ENCODE measurements around the gene RASL10A. TPM values are rescaled to one million over a fixed set of nuclear protein-coding genes. Genes with fewer than 3 reads are reported as not detected.
A peak's percentile ranks its signal among the peaks of the same experiment; 100 is the strongest.

RASL10A gene
- total and polyA plus RNA-seq, 9 of the 15 experiments (the other 6 are each of a cell fraction or from before 2014, with no cell fraction given), result 0.17 to 1.2 (median 0.45) TPM; not detected in 3

DNA sequence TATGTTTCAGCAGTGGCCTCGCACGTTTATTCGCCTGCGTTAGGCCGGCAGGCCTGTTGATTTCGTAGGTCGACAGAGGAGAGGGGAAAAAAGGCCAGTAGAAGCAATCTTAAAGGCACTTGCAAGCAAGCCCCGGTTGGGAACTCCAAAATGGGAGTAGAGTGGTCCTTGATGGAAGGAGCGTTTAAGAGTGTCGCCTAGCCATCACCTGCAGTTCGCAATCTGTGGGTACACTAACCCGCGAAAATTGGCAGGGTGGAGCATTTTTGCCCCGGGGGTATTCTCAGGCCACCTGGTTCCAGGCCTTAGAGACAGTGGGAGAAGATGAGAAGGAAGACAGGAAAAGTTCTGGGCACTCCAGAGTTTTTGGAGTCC, 46.3 kb downstream of the RASL10A start:
- Histone ChIP-seq H3K27ac (ENCODE audit: extremely low read depth, low read depth, low read length) (peak overlapping the region; percentile 100), H3K9me1 (ENCODE audit: control insufficient read depth, insufficient read depth, low read length) (peaks cover 6% of the 10 kb centered on the region), H3K36me3 (ENCODE audit: control insufficient read depth, insufficient read depth, low read length) (peaks cover 76% of the 10 kb centered on the region), H3K27me3 (ENCODE audit: control insufficient read depth in 2 of 2, insufficient read depth in 2 of 2, low read length in 2 of 2) (no peaks in the 10 kb centered on the region), H3K4me3 (peak overlapping the region; percentile 91), H3K79me2 (ENCODE audit: control insufficient read depth, insufficient read depth, low read length) (peaks cover 87% of the 10 kb centered on the region), H4K20me1 (replicated peaks; ENCODE audit: control insufficient read depth, insufficient read depth, low read length) (peaks cover 43% of the 10 kb centered on the region), H3K4me2 (ENCODE audit: insufficient read depth, low read length) (peak overlapping the region; percentile 96), H3K9ac (ENCODE audit: insufficient read depth in 1 of 2, low read depth in 2 of 2, low read length in 2 of 2) (peak overlapping the region; percentile 100), H3K4me1 (replicated peaks in 1 of 2; ENCODE audit: control insufficient read depth in 2 of 2, insufficient read depth in 2 of 2, low read length in 2 of 2) (peaks cover 17 to 31% of the 10 kb centered on the region in 2 experiments; a peak in 4 of 5 replicates), H2AFZ (ENCODE audit: low read depth, low read length) (no peak overlapping the region), H3K9me3 (replicated peaks; ENCODE audit: control insufficient read depth, insufficient read depth, low read depth, low read length) (no peaks in the 10 kb centered on the region)
- intact Hi-C loops (cut with micrococcal nuclease), result loop anchor here (10.0 kb wide), 1 partner anchor 384 kb away; the partner anchor contains the start of gene ZNRF3
- ATAC-seq (no peak), FAIRE-seq (peak; percentile 23), DNase-seq (ENCODE audit: extremely low read depth in 1 of 4, low spot score in 3 of 4) (no peak)
- BruUV-seq (replicated peaks), result no TSS peak
- CTCF ChIA-PET (ENCODE audit: low intra/inter-chr PET ratio), result no interaction called here
- POLR2A ChIA-PET, result interaction anchor here (0.9 to 2.6 kb wide), 5 partner anchors 11 to 469 kb away, joined by 3 to 10 read pairs (median 5); partner anchors contain the start of gene XBP1
- 0% methylated on average over 14 of the region's 14 CpGs for WGBS (ENCODE audit: insufficient coverage, low coverage, missing lambda C conversion rate)
- in situ Hi-C loops (cut with MboI), result no loop called here
- TF ChIP-seq ARID2 (IDR thresholded peaks at IDR 0.05) (no peak), ZNF699 (CRISPR knock-in tag; IDR thresholded peaks at IDR 0.05; ENCODE audit: insufficient replicate concordance) (no peak), POLR2AphosphoS5 (IDR thresholded peaks at IDR 0.05; ENCODE audit: control insufficient read depth, insufficient read depth, low read depth, low read length) (no peak), PML (IDR thresholded peaks at IDR 0.05; ENCODE audit: low read length) (no peak), ZNF830 (CRISPR knock-in tag; IDR thresholded peaks at IDR 0.05) (no peak), CCNT2 (IDR thresholded peaks at IDR 0.05; ENCODE audit: borderline replicate concordance, extremely low read depth, insufficient read length, low read depth, low read length) (no peak), SIX5 (IDR thresholded peaks at IDR 0.05; ENCODE audit: borderline replicate concordance in 1 of 2, insufficient read depth in 1 of 2, low read depth in 1 of 2, low read length in 2 of 2) (no peak), POLR2B (IDR thresholded peaks at IDR 0.05; ENCODE audit: low read depth, partially characterized antibody) (no peak), ADNP (tag; IDR thresholded peaks at IDR 0.05) (no peak), COPS2 (conservative IDR thresholded peaks at IDR 0.05) (no peak)
- TF ChIP-seq, protein P1, sequence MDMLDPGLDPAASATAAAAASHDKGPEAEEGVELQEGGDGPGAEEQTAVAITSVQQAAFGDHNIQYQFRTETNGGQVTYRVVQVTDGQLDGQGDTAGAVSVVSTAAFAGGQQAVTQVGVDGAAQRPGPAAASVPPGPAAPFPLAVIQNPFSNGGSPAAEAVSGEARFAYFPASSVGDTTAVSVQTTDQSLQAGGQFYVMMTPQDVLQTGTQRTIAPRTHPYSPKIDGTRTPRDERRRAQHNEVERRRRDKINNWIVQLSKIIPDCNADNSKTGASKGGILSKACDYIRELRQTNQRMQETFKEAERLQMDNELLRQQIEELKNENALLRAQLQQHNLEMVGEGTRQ (CRISPR knock-in tag; IDR thresholded peaks at IDR 0.05), result no peak
- TF ChIP-seq, protein P2, sequence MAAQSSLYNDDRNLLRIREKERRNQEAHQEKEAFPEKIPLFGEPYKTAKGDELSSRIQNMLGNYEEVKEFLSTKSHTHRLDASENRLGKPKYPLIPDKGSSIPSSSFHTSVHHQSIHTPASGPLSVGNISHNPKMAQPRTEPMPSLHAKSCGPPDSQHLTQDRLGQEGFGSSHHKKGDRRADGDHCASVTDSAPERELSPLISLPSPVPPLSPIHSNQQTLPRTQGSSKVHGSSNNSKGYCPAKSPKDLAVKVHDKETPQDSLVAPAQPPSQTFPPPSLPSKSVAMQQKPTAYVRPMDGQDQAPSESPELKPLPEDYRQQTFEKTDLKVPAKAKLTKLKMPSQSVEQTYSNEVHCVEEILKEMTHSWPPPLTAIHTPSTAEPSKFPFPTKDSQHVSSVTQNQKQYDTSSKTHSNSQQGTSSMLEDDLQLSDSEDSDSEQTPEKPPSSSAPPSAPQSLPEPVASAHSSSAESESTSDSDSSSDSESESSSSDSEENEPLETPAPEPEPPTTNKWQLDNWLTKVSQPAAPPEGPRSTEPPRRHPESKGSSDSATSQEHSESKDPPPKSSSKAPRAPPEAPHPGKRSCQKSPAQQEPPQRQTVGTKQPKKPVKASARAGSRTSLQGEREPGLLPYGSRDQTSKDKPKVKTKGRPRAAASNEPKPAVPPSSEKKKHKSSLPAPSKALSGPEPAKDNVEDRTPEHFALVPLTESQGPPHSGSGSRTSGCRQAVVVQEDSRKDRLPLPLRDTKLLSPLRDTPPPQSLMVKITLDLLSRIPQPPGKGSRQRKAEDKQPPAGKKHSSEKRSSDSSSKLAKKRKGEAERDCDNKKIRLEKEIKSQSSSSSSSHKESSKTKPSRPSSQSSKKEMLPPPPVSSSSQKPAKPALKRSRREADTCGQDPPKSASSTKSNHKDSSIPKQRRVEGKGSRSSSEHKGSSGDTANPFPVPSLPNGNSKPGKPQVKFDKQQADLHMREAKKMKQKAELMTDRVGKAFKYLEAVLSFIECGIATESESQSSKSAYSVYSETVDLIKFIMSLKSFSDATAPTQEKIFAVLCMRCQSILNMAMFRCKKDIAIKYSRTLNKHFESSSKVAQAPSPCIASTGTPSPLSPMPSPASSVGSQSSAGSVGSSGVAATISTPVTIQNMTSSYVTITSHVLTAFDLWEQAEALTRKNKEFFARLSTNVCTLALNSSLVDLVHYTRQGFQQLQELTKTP (IDR thresholded peaks at IDR 0.05; ENCODE audit: low read depth in 1 of 2, partially characterized antibody in 2 of 2), result no peak
- TF ChIP-seq, protein P3, sequence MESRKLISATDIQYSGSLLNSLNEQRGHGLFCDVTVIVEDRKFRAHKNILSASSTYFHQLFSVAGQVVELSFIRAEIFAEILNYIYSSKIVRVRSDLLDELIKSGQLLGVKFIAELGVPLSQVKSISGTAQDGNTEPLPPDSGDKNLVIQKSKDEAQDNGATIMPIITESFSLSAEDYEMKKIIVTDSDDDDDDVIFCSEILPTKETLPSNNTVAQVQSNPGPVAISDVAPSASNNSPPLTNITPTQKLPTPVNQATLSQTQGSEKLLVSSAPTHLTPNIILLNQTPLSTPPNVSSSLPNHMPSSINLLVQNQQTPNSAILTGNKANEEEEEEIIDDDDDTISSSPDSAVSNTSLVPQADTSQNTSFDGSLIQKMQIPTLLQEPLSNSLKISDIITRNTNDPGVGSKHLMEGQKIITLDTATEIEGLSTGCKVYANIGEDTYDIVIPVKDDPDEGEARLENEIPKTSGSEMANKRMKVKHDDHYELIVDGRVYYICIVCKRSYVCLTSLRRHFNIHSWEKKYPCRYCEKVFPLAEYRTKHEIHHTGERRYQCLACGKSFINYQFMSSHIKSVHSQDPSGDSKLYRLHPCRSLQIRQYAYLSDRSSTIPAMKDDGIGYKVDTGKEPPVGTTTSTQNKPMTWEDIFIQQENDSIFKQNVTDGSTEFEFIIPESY (CRISPR knock-in tag; IDR thresholded peaks at IDR 0.05), result no peak
- TF ChIP-seq, protein P4, sequence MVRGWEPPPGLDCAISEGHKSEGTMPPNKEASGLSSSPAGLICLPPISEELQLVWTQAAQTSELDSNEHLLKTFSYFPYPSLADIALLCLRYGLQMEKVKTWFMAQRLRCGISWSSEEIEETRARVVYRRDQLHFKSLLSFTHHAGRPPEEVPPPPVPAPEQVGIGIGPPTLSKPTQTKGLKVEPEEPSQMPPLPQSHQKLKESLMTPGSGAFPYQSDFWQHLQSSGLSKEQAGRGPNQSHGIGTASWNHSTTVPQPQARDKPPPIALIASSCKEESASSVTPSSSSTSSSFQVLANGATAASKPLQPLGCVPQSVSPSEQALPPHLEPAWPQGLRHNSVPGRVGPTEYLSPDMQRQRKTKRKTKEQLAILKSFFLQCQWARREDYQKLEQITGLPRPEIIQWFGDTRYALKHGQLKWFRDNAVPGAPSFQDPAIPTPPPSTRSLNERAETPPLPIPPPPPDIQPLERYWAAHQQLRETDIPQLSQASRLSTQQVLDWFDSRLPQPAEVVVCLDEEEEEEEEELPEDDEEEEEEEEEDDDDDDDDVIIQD (CRISPR knock-in tag; IDR thresholded peaks at IDR 0.05), result no peak

Data from K562 (cell line).